NCI-H748 (cell line): ENCODE data around the gene STEAP4.
"Not testable (repeated sequence)": the region's sequence is repeated elsewhere in the genome, so short reads cannot be mapped to it uniquely, and the experiment has no call there.

Experiments used
- DNase-seq: peaks from one replicate; lab custom pipeline; 2025; ENCODE audit not compliant: unreplicated experiment; lab: John Stamatoyannopoulos, UW

STEAP4 gene

GRCh38 chr7:88269586-88269985 is 37.1 kb downstream of the STEAP4 start:
- DNase-seq, result no peak

GRCh38 chr7:88268858-88269257 is 37.8 kb downstream of the STEAP4 start:
- DNase-seq, result no peak

GRCh38 chr7:88268051-88268450 is 38.6 kb downstream of the STEAP4 start:
- DNase-seq, result no peak

GRCh38 chr7:88267421-88267820 is 39.3 kb downstream of the STEAP4 start:
- no peak for DNase-seq

GRCh38 chr7:88264987-88265386 is 41.7 kb downstream of the STEAP4 start:
- DNase-seq, result not testable (repeated sequence)

- DNase-seq, result no peak
Observed at GRCh38 chr7:88262562-88262961, 44.1 kb downstream of the STEAP4 start.

GRCh38 chr7:88260719-88261118 is 46.0 kb downstream of the STEAP4 start:
- DNase-seq, result no peak

GRCh38 chr7:88259656-88260380 is 46.9 kb downstream of the STEAP4 start:
- no peak for DNase-seq

- DNase-seq, result not testable (repeated sequence)
Observed at GRCh38 chr7:88258296-88258695, 48.4 kb downstream of the STEAP4 start.

- DNase-seq, result no peak
Observed at GRCh38 chr7:88256906-88257305, 49.8 kb downstream of the STEAP4 start.

GRCh38 chr7:88254721-88255424 is 51.8 kb downstream of the STEAP4 start:
- DNase-seq, result no peak

- DNase-seq, result no peak
Observed at GRCh38 chr7:88253640-88254039, 53.1 kb downstream of the STEAP4 start.

- no peak for DNase-seq
Observed at GRCh38 chr7:88244258-88244657, 62.4 kb downstream of the STEAP4 start.

- DNase-seq, result peak; percentile 82
Observed at GRCh38 chr7:88243345-88243909, 63.3 kb downstream of the STEAP4 start.

- no peak for DNase-seq
Observed at GRCh38 chr7:88239852-88240251, 66.8 kb downstream of the STEAP4 start.

GRCh38 chr7:88233828-88234227 is 72.9 kb downstream of the STEAP4 start:
- no peak for DNase-seq

- DNase-seq, result no peak
Observed at GRCh38 chr7:88230646-88231045, 76.0 kb downstream of the STEAP4 start.

GRCh38 chr7:88229302-88229995 is 77.2 kb downstream of the STEAP4 start:
- no peak for DNase-seq

- DNase-seq, result no peak
Observed at GRCh38 chr7:88226886-88227516, 79.7 kb downstream of the STEAP4 start.

- no peak for DNase-seq
Observed at GRCh38 chr7:88226201-88226600, 80.5 kb downstream of the STEAP4 start.

- no peak for DNase-seq
Observed at GRCh38 chr7:88224601-88225275, 82.0 kb downstream of the STEAP4 start.
